ENCODE data around the gene TULP4.
"Not testable (repeated sequence)": the region's sequence is repeated elsewhere in the genome, so short reads cannot be mapped to it uniquely, and the experiment has no call there.

TULP4 gene

DNA sequence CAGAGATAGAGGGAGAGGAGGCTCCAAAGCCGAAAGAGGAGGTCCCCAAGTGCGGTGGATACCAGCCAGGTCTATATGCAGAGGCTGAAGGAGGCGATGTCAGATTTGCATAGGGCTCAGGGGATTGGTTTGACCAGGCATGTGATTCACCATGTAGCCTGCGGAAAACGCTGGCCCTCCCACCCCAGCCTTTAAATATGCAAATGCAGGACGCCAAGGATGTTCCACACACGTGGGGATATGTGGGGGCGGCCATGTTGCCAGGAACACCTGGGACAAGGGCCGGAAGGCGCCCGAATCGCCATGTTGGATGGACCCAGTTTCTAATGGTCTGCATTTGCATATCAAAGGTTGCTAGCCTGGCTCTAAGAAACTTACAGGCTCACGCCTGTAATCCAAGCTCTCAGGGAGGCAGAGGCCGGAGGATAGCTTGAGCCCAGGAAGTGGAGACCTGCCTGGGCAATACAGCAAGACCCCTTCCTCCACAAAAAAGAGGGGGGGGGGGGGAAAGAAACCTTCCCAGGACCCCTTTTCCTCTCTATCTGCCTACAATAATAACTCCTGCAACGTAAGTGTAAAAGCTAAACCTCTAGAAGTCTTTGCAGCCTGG lies 110.5 kb downstream of the TULP4 start:
- no peak for DNase-seq

DNA sequence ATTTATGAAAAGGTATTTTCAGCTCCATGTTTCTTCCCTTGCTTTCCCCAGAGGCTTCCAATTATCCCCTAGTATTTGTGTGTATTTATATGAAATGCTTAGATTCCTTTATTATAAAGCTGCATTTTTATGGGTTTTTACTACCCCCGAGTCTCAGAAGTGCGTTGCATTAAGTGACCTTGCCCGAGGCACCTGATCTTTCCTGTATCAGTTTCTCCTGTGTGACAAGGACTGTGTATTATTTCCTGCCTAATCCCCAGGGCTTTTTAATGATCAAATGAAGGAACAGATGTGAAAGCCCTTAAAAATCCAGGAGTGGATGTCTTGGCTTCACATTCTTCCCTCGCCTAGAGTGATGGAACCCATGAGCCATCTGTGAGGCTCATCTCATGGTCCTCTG lies 118.8 kb downstream of the TULP4 start:
- no peak for DNase-seq

DNA sequence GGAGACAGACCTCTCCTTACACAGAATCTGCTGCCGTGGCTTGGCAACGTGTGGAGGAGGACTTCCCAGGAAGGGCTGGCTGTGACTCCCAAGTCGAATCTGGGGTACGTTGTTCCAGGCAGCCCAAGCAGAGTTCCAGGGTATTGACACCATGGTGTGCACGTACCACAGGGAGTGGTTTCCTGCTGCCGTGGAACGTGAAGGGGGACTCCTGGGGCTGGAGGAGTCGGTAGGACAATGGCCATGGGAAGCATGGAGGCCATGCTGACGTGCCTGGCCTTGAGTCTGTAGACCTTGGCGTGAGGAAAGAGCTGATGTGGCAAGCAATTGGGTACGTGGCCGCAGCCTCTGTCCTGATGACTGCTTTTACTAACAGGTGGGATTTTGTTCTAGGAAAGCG lies 119.3 kb downstream of the TULP4 start:
- no peak for DNase-seq

DNA sequence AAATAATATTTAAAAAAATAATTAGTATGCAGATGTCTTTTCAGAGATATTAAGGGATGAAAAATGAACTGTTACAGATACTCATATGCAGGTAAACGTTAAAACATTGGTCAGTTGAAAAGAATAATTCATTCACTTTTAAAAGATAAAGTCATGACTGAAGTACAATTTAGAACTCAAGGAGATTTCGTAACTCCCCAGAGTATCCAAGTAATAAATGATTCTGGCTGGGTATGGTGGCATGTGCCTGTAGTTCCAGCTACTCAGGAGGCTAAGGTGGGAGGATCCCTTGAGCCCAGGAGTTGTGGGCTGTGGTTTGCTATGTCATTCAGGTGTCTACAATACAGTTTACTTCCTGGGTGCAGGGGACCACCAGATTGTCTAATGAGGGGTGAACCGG lies 125.3 kb downstream of the TULP4 start:
- no peak for DNase-seq

DNA sequence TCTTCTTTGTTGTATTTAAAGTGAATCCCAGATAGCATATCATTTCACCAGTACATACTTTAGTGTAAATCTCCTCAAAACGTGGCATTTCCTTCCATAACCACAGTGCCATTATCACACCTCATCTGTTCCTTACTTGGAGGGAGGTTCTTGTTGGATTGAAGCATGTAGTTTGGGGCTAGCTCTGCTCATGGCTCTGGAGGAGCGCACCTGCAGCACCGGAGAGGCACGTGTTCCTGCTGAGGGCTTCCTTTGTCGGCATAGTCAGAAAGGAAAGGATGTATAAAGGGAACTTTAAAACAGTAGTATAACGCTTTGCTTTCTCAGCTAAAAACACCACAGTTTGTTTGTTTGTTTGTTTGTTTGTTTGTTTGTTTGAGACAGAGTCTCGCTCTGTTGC lies 126.0 kb downstream of the TULP4 start:
- no peak for DNase-seq

DNA sequence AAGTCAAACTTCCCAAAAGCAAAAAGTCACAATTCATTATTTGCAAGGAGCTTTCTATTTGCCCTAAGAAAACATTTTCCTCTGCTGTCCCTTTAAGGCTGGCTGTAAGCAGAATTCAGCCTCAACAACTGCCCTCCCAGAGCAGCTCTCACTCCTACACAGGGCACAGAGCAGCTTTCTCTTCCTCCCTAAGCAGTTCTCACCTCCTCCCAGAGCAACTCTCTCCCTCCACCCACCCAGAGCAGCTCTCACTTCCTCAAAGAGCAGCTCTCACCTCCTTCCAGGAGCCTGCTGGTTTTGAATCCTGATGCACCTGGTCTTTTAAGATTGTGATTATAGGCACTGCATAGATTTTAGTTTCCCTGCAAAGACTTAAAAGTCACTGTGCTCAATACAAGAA lies 127.0 kb downstream of the TULP4 start:
- no peak for DNase-seq

DNA sequence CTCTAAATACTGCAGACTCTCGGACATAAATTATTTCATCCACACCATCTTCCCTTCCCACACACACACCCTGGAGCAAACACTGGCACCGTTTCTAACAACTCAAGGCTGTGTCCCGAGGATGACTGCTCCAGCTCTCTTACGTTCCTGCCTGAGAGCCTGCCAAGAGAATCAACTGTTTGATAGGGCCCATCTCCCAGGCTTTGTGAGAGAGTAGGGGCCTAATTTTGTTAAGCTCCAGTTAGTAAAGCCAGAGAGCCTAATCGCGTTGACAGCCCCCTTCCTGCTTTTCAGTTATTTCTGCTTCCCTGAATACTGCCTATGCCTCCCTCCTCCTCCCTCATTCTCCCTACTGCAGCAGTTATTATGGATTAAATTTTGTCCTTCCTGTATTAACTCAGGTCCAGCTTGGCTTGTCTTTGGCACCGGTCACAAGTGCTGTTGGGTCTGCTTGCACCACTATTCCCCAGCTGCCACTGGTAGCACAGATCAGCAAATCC lies 129.5 kb downstream of the TULP4 start:
- no peak for DNase-seq

DNA sequence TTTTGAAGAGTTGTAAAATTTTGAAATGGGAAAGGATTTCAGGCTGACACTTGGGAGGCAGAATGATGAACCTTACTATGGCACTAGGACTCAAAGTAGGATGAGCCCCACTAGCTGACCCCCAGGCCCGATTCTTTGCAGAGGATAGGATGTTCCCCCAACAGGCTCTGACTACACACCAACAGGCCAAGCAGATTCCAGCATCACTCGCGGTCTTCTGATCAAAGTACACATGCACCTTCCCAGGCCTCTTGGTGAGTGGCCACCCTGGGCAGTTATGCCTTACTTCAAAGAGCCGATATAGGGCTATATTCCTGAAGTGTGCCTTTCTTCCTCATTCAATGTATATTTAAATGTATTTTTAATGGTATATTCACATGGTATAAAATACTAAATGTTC lies 130.0 kb downstream of the TULP4 start:
- no peak for DNase-seq

DNA sequence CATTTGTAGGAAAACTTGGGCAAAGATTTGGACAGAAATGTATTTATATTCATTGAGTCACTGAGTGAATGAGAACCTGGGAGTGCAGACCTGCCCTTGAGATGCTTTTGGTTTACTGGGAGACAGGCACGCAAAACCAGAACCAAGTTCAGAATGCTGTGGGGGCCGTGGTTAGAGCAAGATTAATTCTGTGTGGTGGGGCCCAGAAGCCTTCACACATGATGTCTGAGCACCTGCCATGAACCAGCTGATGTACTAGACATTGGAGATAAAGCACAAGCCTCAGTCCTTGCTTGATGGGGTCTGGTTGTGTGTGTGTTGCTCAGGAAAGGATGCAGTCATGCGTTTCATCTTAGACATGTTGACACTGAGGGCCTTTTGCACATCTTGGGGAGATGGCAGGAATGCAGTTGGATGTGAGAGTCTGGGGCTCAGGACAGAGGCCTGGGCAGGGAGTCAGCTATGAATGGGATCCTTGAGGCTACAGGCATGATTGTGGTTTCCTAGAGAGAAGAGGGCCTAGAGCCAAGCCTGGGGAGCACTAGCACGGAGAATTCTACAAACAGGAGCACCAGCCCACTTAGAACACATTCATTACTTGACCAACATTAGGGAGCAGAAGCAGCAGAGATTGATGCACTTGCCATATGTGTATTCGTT lies 133.3 kb downstream of the TULP4 start:
- DNase-seq, result no peak

DNA sequence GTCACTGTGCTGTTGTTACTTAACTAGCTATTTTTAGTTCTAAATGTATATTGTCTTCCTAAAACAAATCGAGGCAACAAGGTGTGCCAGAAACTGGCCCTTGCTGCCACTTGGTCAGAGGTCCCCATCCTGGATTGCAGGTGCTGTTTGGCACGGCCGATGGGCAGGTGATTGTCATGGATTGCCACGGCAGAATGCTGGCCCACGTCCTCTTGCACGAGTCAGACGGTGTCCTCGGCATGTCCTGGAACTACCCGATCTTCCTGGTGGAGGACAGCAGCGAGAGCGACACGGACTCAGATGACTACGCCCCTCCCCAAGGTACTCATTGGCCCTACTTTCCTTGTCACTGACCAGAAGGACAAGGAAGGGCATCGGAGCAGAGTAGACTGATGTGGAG lies 136.6 kb downstream of the TULP4 start:
- no peak for DNase-seq

DNA sequence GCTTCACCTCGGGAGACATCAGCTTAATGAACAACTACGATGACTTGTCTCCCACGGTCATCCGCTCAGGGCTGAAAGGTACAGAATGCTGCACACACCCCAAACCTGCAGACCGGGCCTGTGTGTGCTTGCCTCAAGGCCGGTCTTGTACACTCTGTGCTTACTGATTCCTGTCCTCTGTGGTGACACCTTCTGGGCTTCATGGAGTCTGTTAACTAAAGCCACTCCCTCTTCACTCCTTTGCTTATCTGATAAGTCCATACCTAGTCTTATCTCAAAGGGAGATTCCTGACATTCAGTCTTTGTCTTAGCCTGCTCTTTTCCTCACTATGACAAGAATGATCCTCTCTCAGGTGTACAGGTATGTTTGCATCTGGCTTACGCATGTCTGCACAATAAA lies 139.9 kb downstream of the TULP4 start:
- DNase-seq, result no peak

DNA sequence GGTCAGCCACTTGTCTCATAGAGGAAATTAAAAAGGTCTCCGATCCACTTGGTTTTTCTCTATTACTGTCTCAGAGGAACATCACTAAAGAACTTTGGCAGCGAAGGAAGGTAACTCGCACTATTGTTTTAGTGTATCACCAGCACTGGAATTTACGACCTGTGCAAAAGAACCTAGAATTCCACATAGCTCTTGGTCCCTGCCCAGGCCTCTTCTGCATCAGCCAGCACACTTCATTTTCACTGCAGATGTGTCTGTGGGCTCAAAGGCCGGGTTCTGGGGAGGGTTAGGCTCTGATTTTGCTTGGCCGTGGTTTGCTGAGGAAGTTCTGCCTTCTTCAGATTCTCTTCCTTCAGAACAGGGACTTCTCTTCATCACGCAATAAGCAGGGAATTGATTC lies 144.9 kb downstream of the TULP4 start:
- DNase-seq, result no peak

DNA sequence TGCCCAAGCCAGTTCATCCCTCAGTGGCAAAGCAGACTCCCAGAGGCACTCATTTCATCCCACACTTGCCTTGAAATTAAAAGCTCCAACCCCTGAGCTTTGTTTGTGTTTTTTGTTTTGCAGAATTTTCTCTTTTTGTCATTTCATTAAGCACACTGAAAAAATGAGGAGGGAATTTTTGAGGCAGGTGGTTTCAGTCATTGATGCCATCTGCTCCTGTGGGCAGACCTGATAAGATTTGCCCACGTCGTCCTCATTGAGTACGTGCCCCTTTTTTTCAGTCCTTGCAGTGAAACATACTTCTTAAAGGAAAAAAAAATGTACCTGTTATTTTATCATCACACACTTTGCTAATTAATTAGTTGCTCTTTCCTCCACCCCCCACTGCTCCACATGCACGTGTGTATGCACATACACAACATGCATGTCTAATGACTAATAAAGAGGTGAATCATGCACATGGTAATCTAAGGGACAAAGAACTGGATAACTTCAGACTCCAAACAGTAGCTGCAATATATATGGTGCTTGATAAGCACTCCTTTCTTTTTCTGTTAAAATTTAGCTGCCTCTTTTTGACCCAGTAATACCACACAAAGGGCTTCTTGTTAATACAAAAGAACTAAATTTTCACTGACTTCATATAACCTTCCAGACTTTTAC lies 145.5 kb downstream of the TULP4 start:
- no peak for DNase-seq

DNA sequence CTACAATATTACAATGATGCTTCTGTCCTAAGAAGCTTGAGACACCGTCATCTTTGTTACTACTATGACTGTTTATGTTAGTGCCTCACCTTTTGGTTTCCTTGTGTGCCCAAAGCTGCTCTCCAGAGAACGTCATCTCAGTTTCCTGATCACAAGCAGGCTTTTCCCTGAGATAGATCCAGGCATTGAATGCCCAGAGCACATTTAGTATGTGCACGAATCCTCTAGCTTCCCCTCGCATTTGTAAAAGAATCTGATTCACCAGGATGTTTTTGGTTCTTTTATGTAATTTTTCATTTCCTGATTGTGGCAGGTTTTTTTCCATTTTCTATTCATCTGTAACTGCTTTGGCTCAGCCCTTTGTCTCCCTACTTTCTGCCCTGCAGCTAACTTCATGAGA lies 147.5 kb downstream of the TULP4 start:
- no peak for DNase-seq

DNA sequence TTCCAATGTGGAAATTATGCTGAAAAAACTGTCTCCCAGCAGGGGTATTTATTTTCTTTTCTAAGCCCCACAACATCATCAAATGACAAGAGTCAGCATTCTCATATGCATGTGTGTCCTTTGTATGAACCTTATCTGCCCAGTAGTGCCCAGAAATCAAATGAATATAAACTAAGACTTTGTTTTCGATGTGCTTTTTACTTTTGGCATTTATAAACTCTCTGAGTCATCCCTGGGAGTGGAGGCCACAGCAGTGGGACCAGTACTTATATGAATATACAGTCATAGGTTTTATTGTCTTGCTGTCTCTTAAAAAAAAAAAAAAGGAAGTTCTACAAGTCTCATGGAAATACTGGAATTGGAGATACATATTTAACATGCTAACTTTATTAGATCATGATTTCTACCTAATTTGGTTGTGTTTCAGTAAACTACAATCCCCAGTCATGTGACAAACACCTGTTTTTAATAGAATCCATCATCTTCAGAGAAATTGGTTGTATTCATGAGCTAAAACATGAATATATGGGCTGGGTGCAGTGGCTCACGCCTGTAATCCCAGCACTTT lies 148.4 kb downstream of the TULP4 start:
- no peak for DNase-seq

DNA sequence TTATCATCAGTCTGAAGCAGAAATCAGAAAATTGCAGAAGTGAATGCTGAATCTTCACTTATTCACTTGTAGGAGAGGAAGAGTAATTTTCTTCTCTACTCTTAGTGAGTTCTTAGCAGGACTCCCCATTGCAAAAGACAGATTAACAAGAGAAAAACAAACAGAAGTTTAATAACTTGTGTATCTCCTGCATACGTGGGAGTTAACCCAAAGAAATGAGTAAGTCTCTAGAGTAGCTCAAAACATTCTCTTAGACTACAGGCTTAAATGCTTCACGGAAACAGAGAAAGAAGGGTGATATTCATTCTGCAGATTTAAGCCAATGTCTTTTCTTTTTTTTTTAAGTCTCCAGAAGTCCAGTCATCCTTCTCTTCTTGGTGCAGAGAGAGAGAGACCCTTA lies 149.7 kb downstream of the TULP4 start:
- no peak for DNase-seq

DNA sequence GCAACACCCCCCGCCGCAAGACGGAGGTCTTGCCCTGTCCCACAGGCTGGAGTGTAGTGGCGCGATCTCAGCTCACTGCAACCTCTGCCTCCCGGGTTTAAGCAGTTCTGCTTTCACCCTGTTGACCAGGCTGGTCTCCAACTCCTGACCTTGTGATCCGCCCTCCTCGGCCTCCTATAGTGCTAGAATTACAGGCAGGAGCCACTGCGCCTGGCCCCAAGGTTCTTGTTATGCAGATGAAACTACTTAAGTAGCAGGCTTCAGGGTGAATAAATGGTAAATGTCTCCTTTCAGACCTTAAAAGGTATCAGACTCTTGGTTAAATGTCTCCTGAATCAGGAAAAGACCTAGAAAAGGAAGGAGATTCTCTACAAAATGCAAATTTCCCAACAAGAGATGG lies 152.2 kb downstream of the TULP4 start:
- no peak for DNase-seq

DNA sequence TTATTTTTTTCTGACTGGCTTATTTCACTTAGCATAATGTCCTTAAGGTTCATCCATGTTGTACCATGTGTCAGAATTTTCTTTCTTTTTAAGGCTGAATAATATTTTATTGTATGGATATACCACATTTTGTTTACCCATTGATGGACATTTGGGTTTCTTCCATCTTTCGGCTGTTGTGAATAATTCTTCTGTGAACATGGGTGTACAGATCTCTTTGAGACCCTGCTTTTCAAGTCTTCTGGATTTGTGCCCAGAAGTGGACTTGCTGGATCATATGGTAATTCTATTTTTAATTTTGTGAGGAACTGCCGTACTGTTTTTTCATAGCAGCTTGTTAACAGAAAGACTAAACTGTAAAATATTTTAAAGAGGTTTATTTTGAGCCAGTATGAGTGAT lies 153.0 kb downstream of the TULP4 start:
- no peak for DNase-seq

DNA sequence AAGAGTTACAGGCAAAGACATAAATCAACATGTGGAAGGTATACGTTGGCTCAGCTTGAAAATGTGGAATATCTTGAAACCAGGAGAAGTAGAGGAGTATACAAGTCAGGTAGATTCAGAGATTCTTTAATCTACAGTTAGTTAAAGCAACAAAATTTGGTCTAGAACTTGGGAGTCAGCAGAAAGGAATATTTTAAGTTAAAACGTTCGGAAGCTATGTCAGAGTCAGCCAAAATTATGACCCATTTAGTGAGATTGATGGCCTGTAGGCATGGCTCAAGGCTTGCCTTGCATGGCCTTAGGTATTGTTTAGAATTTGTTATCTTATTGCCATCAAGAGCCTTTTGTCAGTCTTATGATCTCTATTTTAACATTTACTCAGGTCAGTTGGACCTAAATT lies 153.5 kb downstream of the TULP4 start:
- DNase-seq, result no peak

DNA sequence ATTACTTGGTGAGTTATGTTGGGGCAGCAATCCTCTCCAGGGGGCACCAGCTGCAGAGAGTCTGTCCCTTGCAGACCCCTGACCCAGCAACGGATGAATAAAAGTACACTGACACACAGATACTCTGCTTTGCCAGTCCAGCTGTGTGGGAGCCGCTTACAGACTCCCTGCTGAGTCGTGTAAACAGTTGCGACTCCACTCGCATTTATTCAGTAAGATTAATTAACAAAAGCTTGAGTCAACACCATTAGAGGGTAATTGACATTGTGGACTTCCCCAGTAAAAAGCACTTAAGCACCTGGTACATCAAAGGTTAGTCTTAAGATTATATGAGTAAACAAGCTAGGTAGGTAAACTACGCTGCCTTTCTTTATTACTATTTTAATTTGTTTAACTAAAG lies 155.7 kb downstream of the TULP4 start:
- no peak for DNase-seq

DNA sequence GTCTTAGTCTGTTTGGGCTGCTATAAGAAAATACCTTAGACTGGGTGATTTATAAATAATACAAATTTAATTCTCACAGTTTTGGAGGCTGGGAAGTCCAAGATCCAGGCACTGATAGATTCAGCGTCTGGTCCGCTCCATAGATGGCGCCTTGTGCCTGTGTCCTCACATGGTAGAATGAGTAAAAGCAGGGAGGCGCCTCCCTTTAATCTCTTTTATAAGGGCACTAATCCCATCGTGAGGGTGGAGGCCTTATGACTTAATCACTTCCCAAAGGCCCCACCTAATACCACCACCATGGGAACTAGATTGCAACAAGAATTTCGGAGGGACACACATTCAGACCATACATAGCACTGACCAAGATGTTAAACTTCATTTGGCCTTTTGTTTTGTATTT lies 156.4 kb downstream of the TULP4 start:
- DNase-seq, result no peak

DNA sequence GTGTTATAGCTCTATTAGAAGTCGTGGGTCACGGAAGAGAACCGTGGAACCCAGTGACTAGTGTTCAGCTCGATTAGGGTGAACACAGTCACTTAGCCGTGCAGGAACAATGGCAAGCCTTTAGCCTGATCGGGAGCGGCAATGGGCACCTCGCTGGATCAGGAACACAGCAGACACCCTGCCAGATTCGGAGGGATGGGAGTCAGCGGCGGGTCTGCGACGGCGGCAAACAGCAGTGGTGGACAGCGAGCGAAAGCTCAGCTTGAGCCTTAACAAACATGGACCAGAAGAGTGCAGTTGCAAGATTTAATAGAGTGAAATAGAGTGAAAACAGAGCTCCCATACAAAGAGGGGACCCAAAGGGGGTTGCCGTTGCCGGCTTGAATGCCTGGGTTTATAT lies 157.8 kb downstream of the TULP4 start:
- not testable (repeated sequence) for DNase-seq

DNA sequence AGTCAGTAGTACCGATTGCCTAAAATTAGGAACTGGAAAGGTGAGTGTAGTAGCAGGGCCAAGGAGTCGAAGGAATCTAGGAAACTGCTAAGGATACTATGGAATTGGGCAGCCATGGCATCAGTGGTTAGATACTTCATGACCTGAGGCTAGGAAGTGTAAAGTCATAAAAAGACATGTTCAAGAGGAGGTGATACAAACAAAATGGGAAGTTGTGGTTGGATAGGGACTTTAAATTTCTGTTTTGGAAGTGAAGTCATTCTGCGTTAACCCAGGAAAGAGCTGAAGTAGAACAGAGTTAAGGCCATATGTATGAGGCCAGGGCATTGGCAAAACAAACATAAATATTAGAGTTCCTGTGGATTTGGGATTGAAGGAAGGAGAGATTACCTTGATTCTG lies 159.1 kb downstream of the TULP4 start:
- no peak for DNase-seq

DNA sequence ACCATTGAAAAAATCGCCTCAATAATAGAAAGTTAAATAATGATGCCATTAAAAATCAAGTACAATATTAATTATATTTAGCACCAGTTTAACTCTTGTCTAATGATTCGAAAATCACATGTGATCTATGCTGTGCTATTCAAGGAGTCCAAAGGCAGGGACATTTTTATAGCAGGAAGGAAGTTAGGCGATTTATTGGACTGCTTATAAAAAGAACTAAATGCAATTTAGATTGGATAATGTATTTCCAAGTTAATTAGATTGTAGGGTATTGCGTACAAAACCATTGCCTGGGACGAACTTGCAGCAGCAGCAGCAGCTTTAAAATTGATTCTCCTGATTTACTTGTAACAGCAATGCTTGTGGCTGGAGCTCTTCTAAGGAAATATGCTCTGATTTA lies 160.2 kb downstream of the TULP4 start:
- no peak for DNase-seq
